IMR-90 (cell line): Measurements from ENCODE around the gene TXNRD1. TPM values are rescaled to one million over a fixed set of nuclear protein-coding genes. Genes with fewer than 3 reads are reported as not detected.

ENCODE experiments used
- ATAC-seq: fragments of 200-7000 bp; cut with Tn5 transposase; 2 replicates; pipeline ENCODE4 v1.9.1; 2020; ENCODE audit warnings: low read depth, mild to moderate bottlenecking, moderate library complexity
- BruUV-seq: library from RNA; stranded (reverse); fragments of 400-500 nt; replicated peaks from 2 replicates; lab custom pipeline; 2021; lab: Mats Ljungman, UMichigan
- CTCF ChIA-PET: fragments of 300-600 bp; formaldehyde crosslinking; extraction: SDS; loops from one replicate; lab custom pipeline; 2021; ENCODE audit warnings: antibody characterized with exemption; lab: Yijun Ruan, JAX
- POLR2A ChIA-PET: fragments of 300-600 bp; sonication (Branson Sonifier 250); formaldehyde crosslinking; loops from one replicate; lab custom pipeline; 2022; ENCODE audit warnings: antibody characterized with exemption; ENCODE audit not compliant: unreplicated experiment; lab: Charles Lee
- DNase-seq: peaks from one replicate; pipeline ENCODE4 v3.0.0; 2013
- H2AFZ ChIP-seq: replicated peaks from 2 replicates; pipeline ENCODE3; 2013; ENCODE audit warnings: low read length, mild to moderate bottlenecking; ENCODE audit not compliant: poor library complexity
- H2AK5ac ChIP-seq: 2 replicates; pipeline ENCODE4 v1.6.1; 2013; ENCODE audit warnings: low read depth, low read length, inconsistent platforms
- H2AK9ac ChIP-seq: replicated peaks from 2 replicates; pipeline ENCODE3; 2013; ENCODE audit warnings: mild to moderate bottlenecking, low read depth, low read length, moderate library complexity; ENCODE audit not compliant: poor library complexity
- H2BK120ac ChIP-seq: 2 replicates; pipeline ENCODE4 v1.6.1; 2013; ENCODE audit warnings: low read depth, low read length, inconsistent platforms
- H2BK15ac ChIP-seq: 3 replicates; pipeline ENCODE4 v1.6.1; 2013; ENCODE audit warnings: low read depth, low read length, inconsistent platforms
- H2BK20ac ChIP-seq: 2 replicates; pipeline ENCODE4 v1.6.1; 2013; ENCODE audit warnings: low read depth, mild to moderate bottlenecking, inconsistent platforms, low read length, moderate library complexity
- H2BK5ac ChIP-seq: 2 replicates; pipeline ENCODE4 v1.6.1; 2013; ENCODE audit warnings: mild to moderate bottlenecking, low read depth, low read length, inconsistent platforms; ENCODE audit not compliant: poor library complexity, severe bottlenecking
- H3K14ac ChIP-seq: replicated peaks from 2 replicates; pipeline ENCODE4 v1.6.1; 2013; ENCODE audit warnings: low read depth, low read length, inconsistent platforms
- H3K18ac ChIP-seq: 2 replicates; pipeline ENCODE4 v1.6.1; 2013; ENCODE audit warnings: low read depth, low read length, control low read depth
- H3K23ac ChIP-seq: 2 replicates; pipeline ENCODE4 v1.6.1; 2013; ENCODE audit warnings: low read depth, low read length, inconsistent platforms
- H3K27ac ChIP-seq: 2 replicates; pipeline ENCODE4 v1.5.1; 2013; ENCODE audit warnings: mild to moderate bottlenecking, control low read depth, low read length; ENCODE audit not compliant: insufficient read depth
- H3K27me3 ChIP-seq: 2 replicates; pipeline ENCODE4 v1.6.1; 2013; ENCODE audit warnings: low read length; ENCODE audit not compliant: control insufficient read depth, insufficient read depth
- H3K36me3 ChIP-seq: 2 replicates; pipeline ENCODE4 v1.6.1; 2013; ENCODE audit warnings: low read length, mixed read lengths; ENCODE audit not compliant: control insufficient read depth, insufficient read depth
- H3K4ac ChIP-seq: 2 replicates; pipeline ENCODE4 v1.6.1; 2013; ENCODE audit warnings: low read depth, low read length, inconsistent platforms
- H3K4me1 ChIP-seq: 2 replicates; pipeline ENCODE4 v1.6.1; 2013; ENCODE audit warnings: low read length, mixed read lengths; ENCODE audit not compliant: control insufficient read depth, insufficient read depth
- H3K4me2 ChIP-seq: 2 replicates; pipeline ENCODE4 v1.6.1; 2013; ENCODE audit warnings: low read depth, mild to moderate bottlenecking, control low read depth, low read length, moderate library complexity
- H3K4me3 ChIP-seq: 2 replicates; pipeline ENCODE4 v1.5.1; 2013; ENCODE audit warnings: low read depth, mild to moderate bottlenecking, control low read depth, low read length, moderate library complexity; ENCODE audit not compliant: insufficient read depth
- H3K56ac ChIP-seq: 2 replicates; pipeline ENCODE4 v1.6.1; 2013; ENCODE audit warnings: low read length, inconsistent platforms; ENCODE audit not compliant: insufficient read depth; ENCODE audit errors: extremely low read depth
- H3K79me1 ChIP-seq, 2 experiments: 2 replicates each; pipeline ENCODE4 v1.6.1; 2013; ENCODE audit warnings: low read length in 2 of 2, inconsistent platforms in 1 of 2, low read depth in 1 of 2
- H3K9ac ChIP-seq: 2 replicates; pipeline ENCODE4 v1.6.1; 2013; ENCODE audit warnings: low read depth, low read length, control low read depth
- H3K9me1 ChIP-seq: 2 replicates; pipeline ENCODE4 v1.6.1; 2013; ENCODE audit warnings: low read length, inconsistent platforms; ENCODE audit not compliant: insufficient read depth
- H3K9me3 ChIP-seq: 2 replicates; pipeline ENCODE4 v1.6.1; 2013; ENCODE audit warnings: low read length; ENCODE audit not compliant: control insufficient read depth, insufficient read depth
- H4K20me1 ChIP-seq: 2 replicates; pipeline ENCODE4 v1.6.1; 2013; ENCODE audit warnings: low read length, inconsistent platforms; ENCODE audit not compliant: insufficient read depth
- H4K5ac ChIP-seq: 2 replicates; pipeline ENCODE4 v1.6.1; 2013; ENCODE audit warnings: mild to moderate bottlenecking, low read depth, low read length, control low read depth
- H4K8ac ChIP-seq, 2 experiments: 2 replicates each; pipeline ENCODE4 v1.6.1; 2013; ENCODE audit warnings: low read depth in 2 of 2, low read length in 2 of 2, control low read depth in 1 of 2, inconsistent platforms in 1 of 2
- H4K91ac ChIP-seq: 2 replicates; pipeline ENCODE4 v1.6.1; 2013; ENCODE audit warnings: low read depth, low read length, inconsistent platforms; ENCODE audit not compliant: insufficient read depth
- BHLHE40 ChIP-seq: fragments of 150-350 bp; IDR thresholded peaks from 2 replicates; pipeline ENCODE4 v1.6.1; 2016; ENCODE audit warnings: mild to moderate bottlenecking, low read depth, low read length
- CEBPB ChIP-seq: IDR thresholded peaks from 2 replicates; pipeline ENCODE4 v1.6.1; 2012; ENCODE audit warnings: low read depth, low read length, improper control_type of control experiment
- CHD1 ChIP-seq: IDR thresholded peaks from 2 replicates; pipeline ENCODE4 v1.6.1; 2012; ENCODE audit warnings: low read depth, low read length, improper control_type of control experiment
- CTCF ChIP-seq: conservative IDR thresholded peaks from 2 replicates; pipeline ENCODE4 v1.5.1; 2012; ENCODE audit warnings: mild to moderate bottlenecking, low read depth, low read length, improper control_type of control experiment
- ELK1 ChIP-seq: fragments of 150-350 bp; IDR thresholded peaks from 2 replicates; pipeline ENCODE4 v1.6.1; 2016; ENCODE audit warnings: low read depth, mild to moderate bottlenecking, low read length, moderate library complexity, borderline replicate concordance
- MAFK ChIP-seq: IDR thresholded peaks from 2 replicates; pipeline ENCODE4 v1.6.1; 2012; ENCODE audit warnings: low read depth, low read length, improper control_type of control experiment
- MAZ ChIP-seq: IDR thresholded peaks from 2 replicates; pipeline ENCODE4 v1.6.1; 2012; ENCODE audit warnings: low read depth, mild to moderate bottlenecking, low read length, improper control_type of control experiment, moderate library complexity, borderline replicate concordance
- MXI1 ChIP-seq: IDR thresholded peaks from 2 replicates; pipeline ENCODE4 v1.6.1; 2012; ENCODE audit warnings: low read depth, mild to moderate bottlenecking, low read length, moderate library complexity, borderline replicate concordance
- NFE2L2 ChIP-seq: fragments of 150-350 bp; IDR thresholded peaks from 2 replicates; pipeline ENCODE4 v1.6.1; 2016; ENCODE audit warnings: low read depth, mild to moderate bottlenecking, low read length
- POLR2A ChIP-seq: IDR thresholded peaks from 2 replicates; pipeline ENCODE4 v1.6.1; 2012; ENCODE audit warnings: mild to moderate bottlenecking, low read depth, low read length
- RAD21 ChIP-seq: IDR thresholded peaks from 2 replicates; pipeline ENCODE4 v1.6.1; 2012; ENCODE audit warnings: low read length, improper control_type of control experiment
- RCOR1 ChIP-seq: IDR thresholded peaks from 2 replicates; pipeline ENCODE4 v1.6.1; 2012; ENCODE audit warnings: mild to moderate bottlenecking, low read length, improper control_type of control experiment; ENCODE audit not compliant: insufficient replicate concordance
- RFX5 ChIP-seq: IDR thresholded peaks from 2 replicates; pipeline ENCODE4 v1.8.0; 2012; ENCODE audit warnings: low read depth, mild to moderate bottlenecking, low read length, moderate library complexity
- SMC3 ChIP-seq: fragments of 150-350 bp; IDR thresholded peaks from 2 replicates; pipeline ENCODE4 v1.6.1; 2016; ENCODE audit warnings: low read depth, mild to moderate bottlenecking, antibody characterized with exemption, low read length, moderate library complexity
- USF2 ChIP-seq: fragments of 150-350 bp; IDR thresholded peaks from 2 replicates; pipeline ENCODE4 v1.6.1; 2017; ENCODE audit warnings: mild to moderate bottlenecking, antibody characterized with exemption, low read length, low read depth
- WGBS, 2 experiments: methylation state at CpG; one replicate each; pipeline versions ENCODE4 v1.1.5 to v1.1.7; 2013; ENCODE audit warnings: missing lambda C conversion rate in 2 of 2; ENCODE audit not compliant: insufficient read length in 1 of 2; ENCODE audit errors: extremely low coverage in 2 of 2; 5-methylcytosine and 5-hydroxymethylcytosine counted together
- dilution Hi-C: fragments of 300-500 bp; cut with HindIII; formaldehyde crosslinking; loops from one replicate; pipeline ENCODE4 v1.14.3; 2018; ENCODE audit warnings: low sequenced_read_pairs; ENCODE audit not compliant: unreplicated experiment
- in situ Hi-C: fragments of 300-500 bp; cut with MboI; formaldehyde crosslinking; loops from 3 replicates; pipeline ENCODE4 v1.14.3; 2019; ENCODE audit warnings: low sequenced_read_pairs, inconsistent platforms, mixed read lengths
- intact Hi-C: fragments of 100-400 bp; cut with micrococcal nuclease; formaldehyde crosslinking; loops from 2 replicates; pipeline ENCODE4 v1.10.0; 2022
- polyA plus RNA-seq, 3 experiments: library from polyadenylated mRNA; depleted of rRNA; stranded (reverse); fragments of >200 nt; gene quantifications; 2 replicates each; pipeline ENCODE4 v1.2.3, GENCODE V29; 2012; ENCODE audit warnings: low replicate concordance in 1 of 3
- total RNA-seq: library from RNA; depleted of rRNA; stranded (reverse); fragments of >200 nt; gene quantifications from 2 replicates; pipeline ENCODE4 v1.2.3, GENCODE V29; 2012

The TXNRD1 gene
- total and polyA plus RNA-seq, 2 of the 4 experiments (the other 2 are of a cell fraction): 379 to 582 TPM

GRCh38 chr12:104187446-104188155 lies 28.0 kb upstream of the TXNRD1 start:
- BruUV-seq: no TSS peak
- Histone ChIP-seq H3K56ac (no peak overlapping the region), H3K4me3 (no peak overlapping the region), H2AFZ (no peak overlapping the region), H3K27me3 (no peaks in the 10 kb centered on the region), H2BK5ac (no peak overlapping the region), H4K91ac (no peak overlapping the region; the same call in 1 of the 2 replicates), H2BK15ac (no peak overlapping the region), H3K4me1 (peaks cover 11% of the 10 kb centered on the region), H2BK20ac (no peak overlapping the region), H4K8ac (no peak overlapping the region), H4K20me1 (no peaks in the 10 kb centered on the region), H2AK9ac (no peak overlapping the region), H3K9me3 (peaks cover 17% of the 10 kb centered on the region), H3K4ac (peak overlapping the region; percentile 0; the same call in 1 of the 2 replicates), H3K18ac (no peak overlapping the region), H3K36me3 (no peaks in the 10 kb centered on the region), H3K14ac (no peak overlapping the region), H2BK120ac (no peak overlapping the region), H3K23ac (no peak overlapping the region), H2AK5ac (peak overlapping the region; percentile 4), H3K27ac (no peak overlapping the region), H3K4me2 (no peak overlapping the region), H3K9ac (no peak overlapping the region), H4K5ac (no peak overlapping the region), H3K9me1 (no peaks in the 10 kb centered on the region), H3K79me1 (no peaks in the 10 kb centered on the region)
- ChIA-PET POLR2A (no interaction called here), CTCF (interaction anchor here (0.5 kb wide), 1 partner anchor 13 kb away, joined by 4 read pairs; no protein-coding TSS in a partner anchor)
- in situ Hi-C loops (loop anchor here (25.0 kb wide), 1 partner anchor 875 kb away; no protein-coding TSS in a partner anchor), dilution Hi-C loops (no loop called here), intact Hi-C loops (loop anchor here (10.0 kb wide), 1 partner anchor 133 kb away; the partner anchor contains the start of gene GLT8D2)
- DNase-seq (no peak), ATAC-seq (no peak)
- whole genome bisulfite sequencing, 2 experiments: 95% methylated on average over 4 of the region's 18 CpGs; no CpG with 5 or more reads in 1 of the 2 experiments
- TF ChIP-seq CTCF: no peak
- no peak for TF ChIP-seq RCOR1
- TF ChIP-seq MAFK: no peak
- TF ChIP-seq CEBPB: no peak
- TF ChIP-seq MAZ: no peak
- no peak for TF ChIP-seq ELK1
- TF ChIP-seq POLR2A: no peak
- TF ChIP-seq USF2: no peak
- TF ChIP-seq SMC3: no peak
- TF ChIP-seq CHD1: no peak
- no peak for TF ChIP-seq BHLHE40
- TF ChIP-seq NFE2L2: no peak
- no peak for TF ChIP-seq MXI1
- no peak for TF ChIP-seq RAD21
- TF ChIP-seq RFX5: no peak
